ENCODE results near the gene EEIG2. TPM values are rescaled to one million over a fixed set of nuclear protein-coding genes. Genes with fewer than 3 reads are reported as not detected.

EEIG2 gene
- total and polyA plus RNA-seq, 8 donors: 3.1 to 33.2 (median 9.7) TPM

DNA sequence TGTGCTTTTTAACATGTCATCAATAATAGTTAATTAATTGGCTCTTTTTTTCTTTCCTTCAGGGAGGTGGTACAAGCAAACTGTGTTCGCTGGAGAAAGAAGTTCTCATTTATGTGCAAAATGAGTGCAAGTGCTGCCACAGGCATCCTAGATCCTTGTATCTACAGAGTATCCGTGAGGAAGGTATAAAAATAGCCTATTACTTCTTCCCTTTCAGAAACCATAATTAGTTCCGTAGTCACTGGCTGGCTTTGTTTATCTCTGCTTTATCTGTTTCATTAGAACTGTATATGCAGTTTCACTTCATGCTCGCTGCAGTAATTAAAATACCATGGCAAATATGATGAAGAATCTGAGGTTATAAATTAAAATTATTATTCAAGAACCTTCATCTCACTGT, 40.6 kb downstream of the EEIG2 start:
- H3K4me3 ChIP-seq: no peak overlapping the region
- TF ChIP-seq POLR2A (IDR thresholded peaks at IDR 0.05): no peak
- TF ChIP-seq EP300 (IDR thresholded peaks at IDR 0.05): no peak
- TF ChIP-seq, protein P1, sequence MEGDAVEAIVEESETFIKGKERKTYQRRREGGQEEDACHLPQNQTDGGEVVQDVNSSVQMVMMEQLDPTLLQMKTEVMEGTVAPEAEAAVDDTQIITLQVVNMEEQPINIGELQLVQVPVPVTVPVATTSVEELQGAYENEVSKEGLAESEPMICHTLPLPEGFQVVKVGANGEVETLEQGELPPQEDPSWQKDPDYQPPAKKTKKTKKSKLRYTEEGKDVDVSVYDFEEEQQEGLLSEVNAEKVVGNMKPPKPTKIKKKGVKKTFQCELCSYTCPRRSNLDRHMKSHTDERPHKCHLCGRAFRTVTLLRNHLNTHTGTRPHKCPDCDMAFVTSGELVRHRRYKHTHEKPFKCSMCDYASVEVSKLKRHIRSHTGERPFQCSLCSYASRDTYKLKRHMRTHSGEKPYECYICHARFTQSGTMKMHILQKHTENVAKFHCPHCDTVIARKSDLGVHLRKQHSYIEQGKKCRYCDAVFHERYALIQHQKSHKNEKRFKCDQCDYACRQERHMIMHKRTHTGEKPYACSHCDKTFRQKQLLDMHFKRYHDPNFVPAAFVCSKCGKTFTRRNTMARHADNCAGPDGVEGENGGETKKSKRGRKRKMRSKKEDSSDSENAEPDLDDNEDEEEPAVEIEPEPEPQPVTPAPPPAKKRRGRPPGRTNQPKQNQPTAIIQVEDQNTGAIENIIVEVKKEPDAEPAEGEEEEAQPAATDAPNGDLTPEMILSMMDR (IDR thresholded peaks at IDR 0.05): no peak
- TF ChIP-seq POLR2AphosphoS5 (IDR thresholded peaks at IDR 0.05): no peak
- intact Hi-C loops (cut with DNase I; ENCODE audit: low total_unique reads): no loop called here
- no peaks in the 10 kb centered on the region for H3K9me3 ChIP-seq
- H3K27me3 ChIP-seq: no peaks in the 10 kb centered on the region
- DNase-seq: no peak
- no peak overlapping the region for H3K27ac ChIP-seq
- peaks cover 3 to 36% (median 5%) of the 10 kb centered on the region in 4 donors for H3K4me1 ChIP-seq
- 59 to 75% (median 67%) methylated on average over 4 of the region's 4 CpGs for WGBS, 5 donors
- peaks cover 0 to 13% (median 7%) of the 10 kb centered on the region in 4 donors for H3K36me3 ChIP-seq

DNA sequence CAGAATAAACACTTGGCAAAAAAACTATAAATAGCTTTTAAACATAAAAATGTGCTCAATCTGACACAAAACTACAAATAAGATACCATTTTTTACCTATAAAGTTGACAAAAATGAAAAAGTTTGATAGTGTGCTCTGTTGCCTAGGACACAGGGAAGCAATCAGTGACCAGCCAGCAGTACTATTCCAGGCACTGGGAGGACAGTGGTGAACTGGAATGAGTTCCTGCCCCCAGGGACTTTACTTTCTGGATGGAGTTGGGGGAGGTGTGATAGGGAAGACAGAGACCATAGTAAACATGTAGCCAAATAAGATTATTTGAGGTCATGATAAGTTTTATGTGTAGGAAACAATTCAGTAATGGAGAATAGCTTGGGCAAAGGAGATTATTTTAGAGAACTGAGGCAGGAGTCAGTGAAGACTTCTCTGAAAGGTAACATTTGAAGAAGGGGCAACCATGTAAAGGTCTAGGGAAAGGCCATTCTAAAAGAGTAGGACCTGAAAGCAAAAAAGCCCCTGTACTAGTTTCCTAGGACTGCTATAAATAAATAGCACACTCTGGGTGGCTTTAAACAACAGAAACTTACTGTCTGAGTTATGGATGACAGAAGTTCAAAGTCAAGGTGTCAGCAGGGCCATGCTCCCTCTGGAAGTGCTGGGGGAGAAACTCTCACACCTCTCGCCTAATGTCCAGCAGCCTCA, 42.0 kb downstream of the EEIG2 start:
- DNase-seq: no peak
- WGBS, 5 donors: 91 to 100% (median 96%) methylated on average over 1 of the region's 1 CpG
- intact Hi-C loops (cut with DNase I; ENCODE audit: low total_unique reads): no loop called here
- TF ChIP-seq, protein P1 (IDR thresholded peaks at IDR 0.05): no peak
- TF ChIP-seq POLR2AphosphoS5 (IDR thresholded peaks at IDR 0.05) (no peak), EP300 (IDR thresholded peaks at IDR 0.05) (no peak), POLR2A (IDR thresholded peaks at IDR 0.05) (no peak)
- peaks cover 0 to 13% (median 7%) of the 10 kb centered on the region in 4 donors for H3K36me3 ChIP-seq
- H3K4me1 ChIP-seq: peaks cover 0 to 24% (median 0%) of the 10 kb centered on the region in 4 donors
- H3K4me3 ChIP-seq: no peak overlapping the region
- H3K27ac ChIP-seq: no peak overlapping the region
- no peaks in the 10 kb centered on the region for H3K27me3 ChIP-seq
- H3K9me3 ChIP-seq: no peaks in the 10 kb centered on the region

DNA sequence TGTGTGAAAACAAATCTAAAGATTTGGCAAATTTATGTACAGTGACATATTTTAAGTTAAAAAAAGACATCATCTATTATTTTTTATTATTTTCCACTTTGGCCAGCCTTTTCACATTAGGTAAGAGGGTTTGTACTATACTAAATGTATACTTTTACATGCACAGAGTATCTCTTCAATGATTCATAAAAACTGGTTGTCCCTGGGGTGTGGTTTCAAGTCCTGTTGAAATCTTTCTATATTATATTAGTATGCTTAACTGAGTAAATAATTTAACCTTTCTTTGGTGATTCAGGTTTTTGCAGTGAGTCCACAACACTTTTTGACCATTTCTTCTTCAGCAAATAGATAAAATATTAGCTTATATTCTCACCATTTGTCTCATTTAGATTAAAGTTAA, 45.7 kb downstream of the EEIG2 start:
- no peak for TF ChIP-seq POLR2AphosphoS5 (IDR thresholded peaks at IDR 0.05)
- TF ChIP-seq EP300 (IDR thresholded peaks at IDR 0.05): no peak
- TF ChIP-seq, protein P1 (IDR thresholded peaks at IDR 0.05): no peak
- TF ChIP-seq POLR2A (IDR thresholded peaks at IDR 0.05): no peak
- H3K27me3 ChIP-seq: no peaks in the 10 kb centered on the region
- no peak overlapping the region for H3K4me3 ChIP-seq
- peaks cover 0 to 6% (median 2%) of the 10 kb centered on the region in 4 donors for H3K4me1 ChIP-seq
- H3K36me3 ChIP-seq: peaks cover 0 to 17% (median 11%) of the 10 kb centered on the region in 4 donors
- H3K27ac ChIP-seq: no peak overlapping the region
- intact Hi-C loops (cut with DNase I; ENCODE audit: low total_unique reads): no loop called here
- no peak for DNase-seq
- H3K9me3 ChIP-seq: no peaks in the 10 kb centered on the region

DNA sequence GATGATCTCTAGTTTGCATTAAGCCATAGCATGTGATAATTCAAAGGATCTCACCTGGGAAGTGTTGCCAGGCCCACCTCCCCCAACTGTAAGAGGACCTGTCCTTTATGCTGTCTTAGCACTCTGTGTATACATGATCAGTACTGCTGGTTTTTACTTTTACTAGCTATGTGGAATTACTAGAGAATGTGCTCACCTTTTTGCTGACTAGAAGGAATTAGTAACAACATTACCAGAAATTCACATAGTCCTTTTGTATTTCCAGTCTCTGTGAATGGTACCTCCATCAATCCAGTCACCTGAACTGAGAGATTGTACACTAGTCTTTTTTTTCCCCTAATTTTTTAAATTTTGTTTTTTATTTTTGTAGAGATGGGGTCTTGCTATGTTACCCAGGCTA, 46.6 kb downstream of the EEIG2 start:
- no peaks in the 10 kb centered on the region for H3K27me3 ChIP-seq
- no peaks in the 10 kb centered on the region for H3K9me3 ChIP-seq
- H3K4me3 ChIP-seq: no peak overlapping the region
- H3K4me1 ChIP-seq: peaks cover 0 to 6% (median 2%) of the 10 kb centered on the region in 4 donors
- peaks cover 0 to 17% (median 11%) of the 10 kb centered on the region in 4 donors for H3K36me3 ChIP-seq
- H3K27ac ChIP-seq: no peak overlapping the region
- TF ChIP-seq EP300 (IDR thresholded peaks at IDR 0.05) (no peak), POLR2AphosphoS5 (IDR thresholded peaks at IDR 0.05) (no peak), POLR2A (IDR thresholded peaks at IDR 0.05) (no peak)
- TF ChIP-seq, protein P1 (IDR thresholded peaks at IDR 0.05): no peak
- intact Hi-C loops (cut with DNase I; ENCODE audit: low total_unique reads): no loop called here
- no peak for DNase-seq
